HEK293 (cell line): ENCODE results near the gene APOLD1.

ENCODE experiments used
- BCL6B ChIP-seq: fragments of 450-650 bp; formaldehyde crosslinking; IDR thresholded peaks from 2 replicates; pipeline ENCODE4 v1.5.1; 2017; ENCODE audit warnings: missing biosample characterization, missing genetic modification characterization
- GLI2 ChIP-seq: fragments of 450-650 bp; formaldehyde crosslinking; IDR thresholded peaks from 2 replicates; pipeline ENCODE4; 2017; ENCODE audit warnings: missing biosample characterization, missing genetic modification characterization, low read depth, borderline replicate concordance
- IKZF3 ChIP-seq: fragments of 450-650 bp; IDR thresholded peaks from 2 replicates; pipeline ENCODE4 v1.5.0; 2018; ENCODE audit warnings: missing biosample characterization, mild to moderate bottlenecking, missing genetic modification characterization, moderate library complexity
- SP2 ChIP-seq: fragments of 450-650 bp; formaldehyde crosslinking; IDR thresholded peaks from 2 replicates; pipeline ENCODE4 v1.5.1; 2016; ENCODE audit warnings: missing biosample characterization, missing genetic modification characterization
- TSHZ1 ChIP-seq: fragments of 450-650 bp; formaldehyde crosslinking; IDR thresholded peaks from 2 replicates; pipeline ENCODE4 v1.5.1; 2016; ENCODE audit warnings: missing biosample characterization, missing genetic modification characterization, borderline replicate concordance
- WT1 ChIP-seq: fragments of 450-650 bp; formaldehyde crosslinking; IDR thresholded peaks from 2 replicates; pipeline ENCODE4 v1.5.1; 2016; ENCODE audit warnings: missing biosample characterization, missing genetic modification characterization
- ZBTB1 ChIP-seq: fragments of 450-650 bp; formaldehyde crosslinking; IDR thresholded peaks from 2 replicates; pipeline ENCODE4 v1.5.1; 2016; ENCODE audit warnings: missing biosample characterization, missing genetic modification characterization
- ZFP37 ChIP-seq: fragments of 450-650 bp; formaldehyde crosslinking; IDR thresholded peaks from 2 replicates; pipeline ENCODE4 v1.5.1; 2016; ENCODE audit warnings: missing biosample characterization, missing genetic modification characterization
- ZNF169 ChIP-seq: fragments of 450-650 bp; formaldehyde crosslinking; IDR thresholded peaks from 2 replicates; pipeline ENCODE4 v1.5.1; 2016; ENCODE audit warnings: missing biosample characterization, missing genetic modification characterization
- ZNF280D ChIP-seq: fragments of 450-650 bp; formaldehyde crosslinking; IDR thresholded peaks from 2 replicates; pipeline ENCODE4 v1.5.1; 2016; ENCODE audit warnings: missing biosample characterization, missing genetic modification characterization
- ZNF362 ChIP-seq: fragments of 450-650 bp; formaldehyde crosslinking; IDR thresholded peaks from 2 replicates; pipeline ENCODE4 v1.5.1; 2016; ENCODE audit warnings: missing biosample characterization, missing genetic modification characterization
- ZNF366 ChIP-seq: fragments of 450-650 bp; formaldehyde crosslinking; conservative IDR thresholded peaks from 2 replicates; pipeline ENCODE4 v1.5.1; 2016; ENCODE audit warnings: missing biosample characterization, missing genetic modification characterization
- ZNF37A ChIP-seq: fragments of 450-650 bp; IDR thresholded peaks from 2 replicates; pipeline ENCODE4 v1.5.1; 2018; ENCODE audit warnings: missing biosample characterization, missing genetic modification characterization
- ZNF501 ChIP-seq: fragments of 450-650 bp; formaldehyde crosslinking; IDR thresholded peaks from 2 replicates; pipeline ENCODE4 v1.5.1; 2016; ENCODE audit warnings: missing biosample characterization, missing genetic modification characterization
- ZNF561 ChIP-seq: fragments of 450-650 bp; IDR thresholded peaks from 2 replicates; pipeline ENCODE4 v1.5.1; 2018; ENCODE audit warnings: missing biosample characterization, missing genetic modification characterization, borderline replicate concordance
- ZNF596 ChIP-seq: fragments of 450-650 bp; IDR thresholded peaks from 2 replicates; pipeline ENCODE4 v1.5.0; 2018; ENCODE audit warnings: missing biosample characterization, mild to moderate bottlenecking, missing genetic modification characterization, moderate library complexity
- ZNF621 ChIP-seq: fragments of 450-650 bp; formaldehyde crosslinking; IDR thresholded peaks from 2 replicates; pipeline ENCODE4 v1.5.1; 2017; ENCODE audit warnings: missing biosample characterization, missing genetic modification characterization
- ZNF629 ChIP-seq: fragments of 450-650 bp; formaldehyde crosslinking; IDR thresholded peaks from 2 replicates; pipeline ENCODE4 v1.5.1; 2017; ENCODE audit warnings: missing biosample characterization, missing genetic modification characterization
- ZNF660 ChIP-seq: fragments of 450-650 bp; IDR thresholded peaks from 2 replicates; pipeline ENCODE4 v1.5.1; 2018; ENCODE audit warnings: missing biosample characterization, mild to moderate bottlenecking, missing genetic modification characterization
- ZNF791 ChIP-seq: fragments of 450-650 bp; formaldehyde crosslinking; IDR thresholded peaks from 2 replicates; pipeline ENCODE4 v1.5.1; 2016; ENCODE audit warnings: missing biosample characterization, missing genetic modification characterization
- ZNF837 ChIP-seq: fragments of 450-650 bp; formaldehyde crosslinking; IDR thresholded peaks from 2 replicates; pipeline ENCODE4 v1.5.1; 2016; ENCODE audit warnings: missing biosample characterization, missing genetic modification characterization
- ZNF843 ChIP-seq: fragments of 450-650 bp; formaldehyde crosslinking; IDR thresholded peaks from 2 replicates; pipeline ENCODE4 v1.5.1; 2016; ENCODE audit warnings: missing biosample characterization, missing genetic modification characterization
- TF ChIP-seq, protein P1 (sequence below): fragments of 450-650 bp; formaldehyde crosslinking; IDR thresholded peaks from 2 replicates; pipeline ENCODE4 v1.5.1; 2016; ENCODE audit warnings: missing biosample characterization, missing genetic modification characterization
- TF ChIP-seq, protein P2 (sequence below): fragments of 450-650 bp; formaldehyde crosslinking; IDR thresholded peaks from 2 replicates; pipeline ENCODE4 v1.5.1; 2016; ENCODE audit warnings: missing biosample characterization, missing genetic modification characterization
- TF ChIP-seq, protein P3 (sequence below): fragments of 450-650 bp; formaldehyde crosslinking; IDR thresholded peaks from 2 replicates; pipeline ENCODE4 v1.5.1; 2017; ENCODE audit warnings: missing biosample characterization, missing genetic modification characterization

Gene APOLD1

GRCh38 chr12:12839873-12840579 is 54.6 kb downstream of the APOLD1 start (continued):
- TF ChIP-seq ZBTB1 (tag by site-specific recombination) (0 out of 2 replicates have a peak, but pooled peaks have one; percentile 49), ZNF37A (tag by site-specific recombination) (no peak), ZNF791 (tag by site-specific recombination) (no peak), ZFP37 (tag by site-specific recombination) (no peak), GLI2 (tag by site-specific recombination) (peak; percentile 78; the same call in 1 of the 2 replicates), ZNF280D (tag by site-specific recombination) (no peak), IKZF3 (tag by site-specific recombination) (peak; percentile 96), SP2 (tag by site-specific recombination) (peak; percentile 37; the same call in 1 of the 2 replicates), WT1 (peak; percentile 96), ZNF660 (no peak), ZNF629 (tag by site-specific recombination) (peak; percentile 94), ZNF366 (tag by site-specific recombination) (peak; percentile 95), ZNF843 (tag by site-specific recombination) (peak; percentile 98), ZNF596 (peak; percentile 75; the same call in 1 of the 2 replicates), TSHZ1 (peak; percentile 99), ZNF362 (tag by site-specific recombination) (peak; percentile 34; the same call in 1 of the 2 replicates), ZNF837 (no peak), ZNF501 (tag by site-specific recombination) (peak; percentile 71; the same call in 1 of the 2 replicates), ZNF621 (tag by site-specific recombination) (no peak), BCL6B (tag by site-specific recombination) (no peak), ZNF561 (tag by site-specific recombination) (peak; percentile 83), ZNF169 (tag by site-specific recombination) (no peak)
- TF ChIP-seq, protein P1, sequence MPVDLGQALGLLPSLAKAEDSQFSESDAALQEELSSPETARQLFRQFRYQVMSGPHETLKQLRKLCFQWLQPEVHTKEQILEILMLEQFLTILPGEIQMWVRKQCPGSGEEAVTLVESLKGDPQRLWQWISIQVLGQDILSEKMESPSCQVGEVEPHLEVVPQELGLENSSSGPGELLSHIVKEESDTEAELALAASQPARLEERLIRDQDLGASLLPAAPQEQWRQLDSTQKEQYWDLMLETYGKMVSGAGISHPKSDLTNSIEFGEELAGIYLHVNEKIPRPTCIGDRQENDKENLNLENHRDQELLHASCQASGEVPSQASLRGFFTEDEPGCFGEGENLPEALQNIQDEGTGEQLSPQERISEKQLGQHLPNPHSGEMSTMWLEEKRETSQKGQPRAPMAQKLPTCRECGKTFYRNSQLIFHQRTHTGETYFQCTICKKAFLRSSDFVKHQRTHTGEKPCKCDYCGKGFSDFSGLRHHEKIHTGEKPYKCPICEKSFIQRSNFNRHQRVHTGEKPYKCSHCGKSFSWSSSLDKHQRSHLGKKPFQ (tag by site-specific recombination), result no peak; the same call in none of the 2 replicates
- TF ChIP-seq, protein P2, sequence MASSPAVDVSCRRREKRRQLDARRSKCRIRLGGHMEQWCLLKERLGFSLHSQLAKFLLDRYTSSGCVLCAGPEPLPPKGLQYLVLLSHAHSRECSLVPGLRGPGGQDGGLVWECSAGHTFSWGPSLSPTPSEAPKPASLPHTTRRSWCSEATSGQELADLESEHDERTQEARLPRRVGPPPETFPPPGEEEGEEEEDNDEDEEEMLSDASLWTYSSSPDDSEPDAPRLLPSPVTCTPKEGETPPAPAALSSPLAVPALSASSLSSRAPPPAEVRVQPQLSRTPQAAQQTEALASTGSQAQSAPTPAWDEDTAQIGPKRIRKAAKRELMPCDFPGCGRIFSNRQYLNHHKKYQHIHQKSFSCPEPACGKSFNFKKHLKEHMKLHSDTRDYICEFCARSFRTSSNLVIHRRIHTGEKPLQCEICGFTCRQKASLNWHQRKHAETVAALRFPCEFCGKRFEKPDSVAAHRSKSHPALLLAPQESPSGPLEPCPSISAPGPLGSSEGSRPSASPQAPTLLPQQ (tag by site-specific recombination), result peak; percentile 86
- TF ChIP-seq, protein P3, sequence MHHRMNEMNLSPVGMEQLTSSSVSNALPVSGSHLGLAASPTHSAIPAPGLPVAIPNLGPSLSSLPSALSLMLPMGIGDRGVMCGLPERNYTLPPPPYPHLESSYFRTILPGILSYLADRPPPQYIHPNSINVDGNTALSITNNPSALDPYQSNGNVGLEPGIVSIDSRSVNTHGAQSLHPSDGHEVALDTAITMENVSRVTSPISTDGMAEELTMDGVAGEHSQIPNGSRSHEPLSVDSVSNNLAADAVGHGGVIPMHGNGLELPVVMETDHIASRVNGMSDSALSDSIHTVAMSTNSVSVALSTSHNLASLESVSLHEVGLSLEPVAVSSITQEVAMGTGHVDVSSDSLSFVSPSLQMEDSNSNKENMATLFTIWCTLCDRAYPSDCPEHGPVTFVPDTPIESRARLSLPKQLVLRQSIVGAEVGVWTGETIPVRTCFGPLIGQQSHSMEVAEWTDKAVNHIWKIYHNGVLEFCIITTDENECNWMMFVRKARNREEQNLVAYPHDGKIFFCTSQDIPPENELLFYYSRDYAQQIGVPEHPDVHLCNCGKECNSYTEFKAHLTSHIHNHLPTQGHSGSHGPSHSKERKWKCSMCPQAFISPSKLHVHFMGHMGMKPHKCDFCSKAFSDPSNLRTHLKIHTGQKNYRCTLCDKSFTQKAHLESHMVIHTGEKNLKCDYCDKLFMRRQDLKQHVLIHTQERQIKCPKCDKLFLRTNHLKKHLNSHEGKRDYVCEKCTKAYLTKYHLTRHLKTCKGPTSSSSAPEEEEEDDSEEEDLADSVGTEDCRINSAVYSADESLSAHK (tag by site-specific recombination), result peak; percentile 88
